GM19397 (cell line): ENCODE measurements around the gene PRKCE.
A peak's percentile ranks its signal among the peaks of the same experiment; 100 is the strongest.

Experiments used
- ATAC-seq: cut with Tn5 transposase; IDR thresholded peaks from one replicate; pipeline ENCODE4 v1.9.1; 2021; ENCODE audit warnings: mild to moderate bottlenecking, moderate library complexity; ENCODE audit not compliant: unreplicated experiment

Gene PRKCE

GRCh38 chr2:45830322-45830721 lies 178.8 kb downstream of the PRKCE start:
- ATAC-seq, result no peak

DNA sequence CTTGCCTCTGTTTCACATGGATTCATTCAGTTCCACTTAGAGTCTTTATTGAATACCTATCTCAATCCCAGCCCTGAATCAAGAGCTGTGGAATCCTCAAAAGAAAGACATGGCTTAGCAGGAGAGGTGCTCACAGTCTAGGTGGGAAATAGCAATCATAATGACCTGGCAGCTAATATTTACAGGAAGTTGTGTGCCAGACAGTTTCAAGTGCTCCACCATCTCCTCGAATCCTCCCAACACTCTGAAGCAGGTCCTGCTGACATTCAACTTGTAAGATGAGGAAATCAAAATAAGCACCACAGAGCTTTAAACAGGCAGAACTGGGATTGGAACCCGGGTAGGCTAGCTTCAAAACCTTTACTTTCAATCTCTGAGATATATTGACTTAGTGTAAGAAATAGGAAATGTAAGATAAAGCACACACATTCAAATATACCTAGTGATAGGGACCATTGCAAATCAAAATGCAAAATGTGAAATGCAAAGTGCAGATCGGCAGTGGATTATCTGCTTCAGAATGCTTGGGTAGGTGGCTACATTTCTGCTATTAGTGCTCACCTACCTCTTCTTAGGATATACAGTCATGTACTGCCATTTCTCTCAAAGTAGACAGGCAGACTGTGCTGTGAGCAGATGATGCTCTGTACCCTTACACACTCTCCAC lies 182.0 kb downstream of the PRKCE start:
- peak; percentile 34 for ATAC-seq

DNA sequence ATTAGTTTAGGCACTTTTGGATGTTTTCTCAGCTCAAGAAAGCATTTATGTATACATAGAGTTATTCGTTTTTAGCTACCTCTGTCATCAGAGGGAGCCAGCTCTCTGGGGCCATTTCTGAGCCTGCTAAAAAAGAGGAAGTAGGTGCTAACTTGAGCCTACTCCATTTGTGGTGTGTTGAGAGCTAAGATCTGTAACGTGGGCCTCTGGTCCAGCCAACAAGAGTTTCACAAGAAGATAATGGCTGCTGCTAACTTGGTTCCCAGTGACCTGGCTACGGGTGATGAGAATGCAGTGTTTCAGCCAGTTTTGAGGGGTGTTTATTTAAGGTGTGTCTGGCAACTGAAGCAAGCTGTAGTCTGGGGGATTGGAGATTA lies 182.5 kb downstream of the PRKCE start:
- peak; percentile 74 for ATAC-seq

- no peak for ATAC-seq
These were observed 182.9 kb downstream of the PRKCE start for GRCh38 chr2:45834372-45834771.

DNA sequence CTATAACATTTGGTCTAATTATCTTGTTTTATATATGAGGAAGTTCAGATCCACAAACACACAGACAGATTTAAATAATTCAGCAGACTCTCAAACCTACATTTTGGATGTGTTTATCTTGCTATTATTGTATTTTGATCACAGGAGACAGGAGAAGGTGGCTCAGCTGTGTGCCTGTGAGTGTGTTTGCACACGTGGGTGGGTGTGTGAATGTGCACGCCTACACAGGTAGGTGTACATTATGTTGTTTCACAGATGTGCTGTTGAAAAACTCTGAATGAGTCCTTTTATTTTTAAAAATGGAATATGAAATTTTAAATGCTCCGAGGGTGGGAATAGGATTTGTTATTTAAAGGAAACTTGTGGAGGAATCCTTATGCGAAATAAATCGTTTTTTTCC lies 183.4 kb downstream of the PRKCE start:
- ATAC-seq, result no peak

GRCh38 chr2:45836316-45836715 lies 184.8 kb downstream of the PRKCE start:
- ATAC-seq, result no peak

- no peak for ATAC-seq
These were observed 185.3 kb downstream of the PRKCE start for GRCh38 chr2:45836740-45837139.

GRCh38 chr2:45837812-45838341 lies 186.4 kb downstream of the PRKCE start:
- ATAC-seq, result no peak

- ATAC-seq, result no peak
These were observed 188.2 kb downstream of the PRKCE start for GRCh38 chr2:45839508-45840251.

DNA sequence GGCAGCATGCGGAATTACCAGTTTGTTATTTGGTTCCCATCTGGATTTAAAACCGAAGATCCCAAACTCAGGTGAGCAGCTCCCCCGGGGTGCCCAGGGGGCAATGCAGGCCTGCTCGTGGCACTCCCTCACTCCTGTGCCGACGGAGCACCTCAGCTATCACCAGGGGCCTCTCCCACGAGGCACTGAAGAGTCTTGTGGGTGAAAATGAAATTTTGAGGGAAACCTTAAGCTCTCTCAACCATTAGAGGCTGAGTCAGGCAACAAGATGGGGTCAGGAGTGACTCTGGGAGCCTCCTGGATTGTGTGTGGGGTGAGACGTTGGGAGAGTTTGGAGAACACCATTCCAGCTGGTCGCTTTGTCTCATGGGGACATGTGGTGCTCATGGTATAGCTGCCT lies 189.0 kb downstream of the PRKCE start:
- no peak for ATAC-seq

- ATAC-seq, result no peak
These were observed 190.4 kb downstream of the PRKCE start for GRCh38 chr2:45841752-45842407.

DNA sequence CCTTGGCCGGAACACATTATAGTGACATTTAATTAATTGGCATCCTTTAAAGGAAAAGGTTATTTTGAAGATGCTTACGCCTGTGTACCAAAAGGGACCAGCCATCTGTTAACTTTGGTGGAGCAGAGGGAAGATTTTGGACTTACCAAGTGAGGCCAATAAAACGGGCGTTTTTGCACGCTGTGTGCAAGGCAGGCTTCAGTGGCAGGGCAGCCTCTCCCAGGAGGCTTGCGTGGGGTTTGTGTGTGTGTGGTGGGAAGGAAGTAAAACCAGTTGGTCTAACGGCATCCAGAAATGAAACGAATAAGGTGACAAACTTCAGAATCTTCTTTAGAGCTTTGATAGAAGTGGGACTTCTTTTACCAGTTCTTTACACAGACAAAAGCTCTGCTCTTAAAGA lies 191.7 kb downstream of the PRKCE start:
- ATAC-seq, result peak; percentile 61

GRCh38 chr2:45844796-45845457 lies 193.5 kb downstream of the PRKCE start:
- no peak for ATAC-seq

- ATAC-seq, result no peak
These were observed 194.1 kb downstream of the PRKCE start for GRCh38 chr2:45845566-45845965.

DNA sequence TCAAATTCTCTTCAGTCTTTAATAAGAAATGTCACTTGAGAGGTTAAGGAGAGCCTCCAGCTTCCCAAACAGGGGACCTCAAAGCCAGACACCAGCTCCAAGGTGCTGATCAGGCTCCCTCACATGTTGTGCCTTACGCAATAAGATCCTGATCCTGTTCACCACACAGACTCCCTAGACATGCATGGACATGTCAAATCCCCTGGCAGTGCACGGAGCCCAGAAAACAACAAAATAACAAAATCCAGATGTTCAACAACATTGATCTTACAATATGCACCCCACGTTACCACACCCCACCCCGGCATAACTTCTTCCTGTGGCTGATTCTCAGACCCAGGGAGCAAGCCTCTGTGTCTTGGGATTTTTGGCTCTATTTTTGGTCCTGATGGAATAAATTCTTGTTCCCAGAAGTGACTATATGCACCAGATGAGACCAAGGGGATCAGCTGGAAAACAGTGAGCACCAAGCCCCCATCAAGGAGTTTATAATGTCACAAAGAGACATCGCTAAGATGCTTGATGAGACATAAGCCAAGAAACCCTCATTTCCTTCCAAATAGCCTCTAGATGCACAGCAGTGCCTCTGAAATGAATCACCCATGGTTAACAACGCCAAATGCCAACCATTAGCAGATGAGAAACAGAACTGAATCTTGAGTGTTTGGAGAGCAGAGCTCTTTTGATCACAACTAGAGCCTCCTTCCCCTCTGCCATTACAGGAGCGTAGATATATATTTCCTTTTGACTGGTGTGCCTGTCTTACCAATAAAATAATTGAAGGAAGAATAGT lies 198.2 kb downstream of the PRKCE start:
- ATAC-seq, result no peak

GRCh38 chr2:45850558-45850957 lies 199.1 kb downstream of the PRKCE start:
- no peak for ATAC-seq

DNA sequence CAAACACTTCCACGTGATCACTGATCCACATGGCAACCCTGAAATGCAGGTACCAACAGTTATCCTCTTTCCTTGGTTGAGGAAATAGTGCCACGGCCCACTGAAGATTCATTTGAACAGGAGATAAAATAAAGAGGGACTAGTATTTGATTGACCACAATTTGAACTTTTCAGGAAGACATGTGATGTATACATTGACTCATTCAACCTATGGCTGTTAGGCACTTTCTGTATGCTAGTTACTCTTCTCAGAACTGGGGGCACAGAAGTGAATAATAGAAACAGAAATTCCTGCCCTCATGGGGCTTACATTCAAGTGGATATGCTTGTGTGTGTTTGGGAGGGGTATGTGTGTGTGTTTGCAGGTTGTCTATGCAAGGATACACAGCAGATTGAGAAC lies 199.6 kb downstream of the PRKCE start:
- no peak for ATAC-seq

DNA sequence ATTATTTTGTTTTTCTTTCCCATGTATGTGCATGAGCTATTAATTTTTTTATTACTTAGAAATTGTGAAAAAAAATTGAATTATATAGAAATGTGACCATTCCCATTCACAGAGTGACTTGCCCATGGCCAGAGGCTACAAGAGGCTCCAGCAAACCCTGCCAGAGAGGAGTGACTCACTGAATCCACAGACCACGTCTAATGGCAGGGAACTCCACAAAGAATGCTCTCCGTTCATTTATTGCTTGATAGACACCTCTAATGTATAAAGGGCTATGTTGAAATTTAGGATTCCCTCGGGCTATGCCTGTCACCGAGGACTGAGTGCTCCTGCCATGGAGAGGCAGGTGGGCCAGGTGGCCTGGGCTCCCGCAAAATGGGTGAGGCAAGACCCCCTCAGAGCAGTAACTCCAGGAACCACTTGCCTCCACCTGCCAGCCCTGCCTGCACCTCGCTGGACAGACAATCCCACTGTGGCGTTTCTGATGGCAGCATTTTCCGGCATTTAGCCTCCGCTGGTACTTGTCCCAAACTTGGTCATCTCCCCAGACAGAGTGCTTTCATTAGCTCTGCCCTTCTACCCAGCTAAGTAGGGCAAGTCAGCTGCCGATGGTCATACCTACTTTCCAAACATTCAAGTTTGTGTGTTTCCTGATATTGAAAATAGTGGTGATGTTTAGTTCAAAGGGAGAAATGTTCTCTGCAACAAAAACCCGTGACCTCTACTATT lies 200.3 kb downstream of the PRKCE start:
- ATAC-seq, result no peak

GRCh38 chr2:45852450-45853150 lies 201.1 kb downstream of the PRKCE start:
- ATAC-seq, result peak; percentile 66
